GM18505 (cell line): ENCODE data around the gene GPC3.

Experiments used
- ATAC-seq: cut with Tn5 transposase; IDR thresholded peaks from one replicate; pipeline ENCODE4 v1.9.1; 2021; ENCODE audit not compliant: unreplicated experiment
- POLR2A ChIP-seq: IDR thresholded peaks from 4 replicates; pipeline ENCODE4 v1.6.1; 2011; ENCODE audit warnings: borderline replicate concordance; ENCODE audit not compliant: insufficient read depth, insufficient read length; ENCODE audit errors: extremely low read depth

GPC3 gene

GRCh38 chrX:133575501-133576136, 409.8 kb downstream of the GPC3 start:
- no peak for ATAC-seq
- TF ChIP-seq POLR2A, result no peak

DNA sequence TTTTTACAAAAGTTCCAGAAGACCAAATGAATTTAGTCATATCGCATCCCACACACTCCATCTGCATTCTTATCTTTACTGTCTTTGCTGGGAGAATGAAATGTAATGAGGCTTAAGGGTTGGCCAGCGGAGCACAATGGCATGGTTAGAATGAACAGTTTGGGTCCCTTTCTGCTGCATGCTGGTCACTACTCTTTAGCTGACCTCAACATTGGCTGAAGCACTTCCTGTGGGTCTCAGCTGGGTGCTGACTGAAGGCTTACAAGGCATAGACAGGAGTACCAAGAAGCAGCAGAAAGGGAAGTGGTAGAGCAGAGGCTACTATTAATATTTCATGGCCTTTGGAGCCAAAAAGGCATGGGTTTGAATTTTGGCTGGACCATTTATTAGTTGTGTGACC, 410.7 kb downstream of the GPC3 start:
- no peak for TF ChIP-seq POLR2A
- no peak for ATAC-seq

GRCh38 chrX:133570549-133570948, 414.8 kb downstream of the GPC3 start:
- TF ChIP-seq POLR2A, result no peak
- no peak for ATAC-seq

DNA sequence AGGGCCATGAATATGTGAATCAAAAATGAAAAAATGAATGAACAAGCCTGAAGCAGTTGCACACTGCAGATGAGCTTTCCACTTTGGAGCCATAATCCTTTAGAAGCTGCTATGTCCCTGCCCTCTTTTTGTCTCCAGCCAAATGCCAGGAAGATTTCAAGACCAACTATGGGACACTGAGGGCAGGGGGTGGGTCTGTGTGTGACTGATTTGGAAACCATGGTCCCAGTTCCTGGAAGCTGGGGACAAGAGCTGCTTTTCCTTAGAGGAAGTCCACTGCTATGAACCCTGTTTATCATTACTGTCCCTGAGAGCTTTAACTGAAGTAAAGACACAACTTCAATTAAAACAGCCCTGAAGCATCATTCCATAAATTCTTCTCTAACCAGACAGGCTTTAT, 416.2 kb downstream of the GPC3 start:
- ATAC-seq, result no peak
- no peak for TF ChIP-seq POLR2A

GRCh38 chrX:133568109-133568508, 417.3 kb downstream of the GPC3 start:
- no peak for ATAC-seq
- TF ChIP-seq POLR2A, result no peak

- TF ChIP-seq POLR2A, result no peak
- ATAC-seq, result no peak
Measured at GRCh38 chrX:133566876-133567275, 418.5 kb downstream of the GPC3 start.

DNA sequence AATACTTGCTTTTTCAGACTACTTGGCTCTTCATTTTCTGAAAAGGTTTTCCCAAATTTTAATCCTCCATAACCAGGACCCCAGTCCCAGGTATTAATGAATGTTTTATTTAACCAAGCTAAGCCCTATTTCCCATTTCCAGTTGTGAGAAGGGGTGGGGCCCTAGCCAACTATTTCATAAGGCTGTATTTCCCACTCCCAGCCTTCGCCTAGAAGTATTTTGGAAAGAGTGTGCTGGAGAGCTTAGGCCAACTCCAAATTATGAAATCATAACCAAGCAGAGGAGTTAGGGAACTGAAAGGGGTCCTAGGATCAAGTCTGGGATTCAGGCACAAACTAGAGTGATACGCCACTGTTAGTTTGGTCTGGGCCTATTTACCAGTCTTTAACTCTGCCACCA, 421.7 kb downstream of the GPC3 start:
- no peak for ATAC-seq
- TF ChIP-seq POLR2A, result no peak

- TF ChIP-seq POLR2A, result no peak
- ATAC-seq, result no peak
Measured at GRCh38 chrX:133561251-133561650, 424.1 kb downstream of the GPC3 start.

GRCh38 chrX:133559909-133560308, 425.5 kb downstream of the GPC3 start:
- no peak for ATAC-seq
- TF ChIP-seq POLR2A, result no peak

GRCh38 chrX:133555782-133556458, 429.5 kb downstream of the GPC3 start:
- TF ChIP-seq POLR2A, result no peak
- no peak for ATAC-seq

DNA sequence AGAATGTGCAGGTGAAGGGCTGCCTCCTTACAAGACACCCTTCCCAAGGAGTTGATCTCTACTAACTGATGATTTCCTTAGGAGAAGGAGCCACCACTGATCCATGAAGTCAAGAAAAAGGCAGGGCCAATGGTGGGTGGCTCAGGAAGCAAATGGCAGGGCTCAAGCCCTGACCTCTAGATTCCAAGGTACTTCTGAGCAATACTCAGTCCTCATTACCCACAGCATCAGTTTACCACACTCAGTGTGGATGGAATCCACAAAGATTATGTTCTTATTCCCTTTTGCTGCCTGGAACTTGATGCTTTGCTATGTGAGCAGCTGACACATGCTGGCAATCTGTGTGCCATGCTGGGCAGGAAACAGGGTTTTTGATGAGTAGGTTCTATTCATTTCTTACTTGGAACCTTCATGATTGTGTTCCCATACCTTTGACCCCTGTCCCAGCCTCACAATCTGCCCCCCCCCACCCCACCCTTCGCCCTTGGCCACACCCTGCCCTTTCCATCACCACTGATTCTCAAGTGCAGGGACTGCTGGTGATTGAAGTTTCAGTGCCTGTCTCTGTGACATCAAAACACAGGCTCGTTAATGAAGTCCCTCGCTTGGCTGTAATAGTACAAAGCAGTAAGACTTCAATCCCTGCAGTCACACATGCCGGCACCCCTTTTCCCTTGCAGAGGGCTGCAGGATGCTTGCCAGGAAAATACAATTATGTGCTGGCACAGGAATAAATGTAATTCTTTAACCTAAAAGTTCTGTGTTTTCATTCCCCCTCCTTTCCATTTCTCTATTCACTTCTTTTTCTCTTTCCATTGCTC, 434.5 kb downstream of the GPC3 start:
- no peak for TF ChIP-seq POLR2A
- no peak for ATAC-seq

GRCh38 chrX:133549295-133549933, 436.0 kb downstream of the GPC3 start:
- no peak for ATAC-seq
- TF ChIP-seq POLR2A, result no peak

DNA sequence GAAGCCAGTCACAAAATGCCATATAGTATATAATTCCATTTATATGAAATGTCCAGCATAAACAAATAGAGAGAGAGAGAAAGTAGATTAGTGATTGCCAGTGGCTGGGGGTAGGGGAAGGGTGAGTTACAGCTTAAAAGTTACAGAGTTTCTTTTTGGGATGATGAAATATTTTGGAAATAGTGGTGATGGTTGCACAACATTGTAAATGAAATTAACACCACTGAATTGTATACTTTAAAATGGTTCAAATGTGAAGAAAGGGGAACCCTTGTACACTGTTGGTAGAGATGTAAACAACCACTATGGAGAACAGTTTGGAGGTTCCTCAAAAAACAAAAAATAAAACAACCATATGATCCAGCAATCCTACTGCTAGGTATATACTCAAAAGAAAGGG, 439.0 kb downstream of the GPC3 start:
- no peak for TF ChIP-seq POLR2A
- ATAC-seq, result no peak
